HK-2 (cell line): ENCODE data around the gene PITPNM1.
A peak's percentile ranks its signal among the peaks of the same experiment; 100 is the strongest.
"Not testable (repeated sequence)": the region's sequence is repeated elsewhere in the genome, so short reads cannot be mapped to it uniquely, and the experiment has no call there.

Experiments
- DNase-seq: peaks from one replicate; pipeline ENCODE4 v3.0.0-alpha.2; 2018; ENCODE audit not compliant: unreplicated experiment

PITPNM1 gene

GRCh38 chr11:67504950-67505581, at the start of gene PITPNM1:
PITPNM1 (minus strand) TSS chr11:67505363; CDS start chr11:67504180, 1,183 bp downstream.
- DNase-seq: peak; percentile 61

GRCh38 chr11:67551697-67552096, 46.5 kb upstream of the PITPNM1 start:
- not testable (repeated sequence) for DNase-seq

GRCh38 chr11:67551127-67551526, 46.0 kb upstream of the PITPNM1 start:
- no peak for DNase-seq

GRCh38 chr11:67548555-67549110, 43.5 kb upstream of the PITPNM1 start:
- no peak for DNase-seq

GRCh38 chr11:67548112-67548511, 42.9 kb upstream of the PITPNM1 start:
- DNase-seq: not testable (repeated sequence)

- DNase-seq: no peak
Measured at GRCh38 chr11:67545280-67545679, 40.1 kb upstream of the PITPNM1 start.

- DNase-seq: peak; percentile 44
Measured at GRCh38 chr11:67544616-67545242, 39.6 kb upstream of the PITPNM1 start.

- DNase-seq: no peak
Measured at GRCh38 chr11:67543585-67543984, 38.4 kb upstream of the PITPNM1 start.

GRCh38 chr11:67542971-67543370, 37.8 kb upstream of the PITPNM1 start:
- DNase-seq: no peak

- DNase-seq: no peak
Measured at GRCh38 chr11:67542169-67542568, 37.0 kb upstream of the PITPNM1 start.

- DNase-seq: no peak
Measured at GRCh38 chr11:67541198-67541597, 36.0 kb upstream of the PITPNM1 start.

- no peak for DNase-seq
Measured at GRCh38 chr11:67539550-67539949, 34.4 kb upstream of the PITPNM1 start.

- no peak for DNase-seq
Measured at GRCh38 chr11:67538823-67539505, 33.8 kb upstream of the PITPNM1 start.

- DNase-seq: no peak
Measured at GRCh38 chr11:67538306-67538705, 33.1 kb upstream of the PITPNM1 start.

- no peak for DNase-seq
Measured at GRCh38 chr11:67535561-67535960, 30.4 kb upstream of the PITPNM1 start.

GRCh38 chr11:67534070-67534679, 29.0 kb upstream of the PITPNM1 start:
- DNase-seq: no peak

GRCh38 chr11:67532889-67533288, 27.7 kb upstream of the PITPNM1 start:
- no peak for DNase-seq

- DNase-seq: no peak
Measured at GRCh38 chr11:67530282-67530592, 25.1 kb upstream of the PITPNM1 start.

- no peak for DNase-seq
Measured at GRCh38 chr11:67528376-67528775, 23.2 kb upstream of the PITPNM1 start.

- no peak for DNase-seq
Measured at GRCh38 chr11:67525275-67525976, 20.3 kb upstream of the PITPNM1 start.

- DNase-seq: no peak
Measured at GRCh38 chr11:67524480-67524808, 19.3 kb upstream of the PITPNM1 start.
